ENCODE data around the gene DUT.

DUT gene

GRCh38 chr15:48371961-48372360 lies 40.7 kb downstream of the DUT start:
- FAIRE-seq = no peak

GRCh38 chr15:48373821-48374451 lies 42.7 kb downstream of the DUT start:
- no peak for FAIRE-seq

- FAIRE-seq = no peak
Measured at GRCh38 chr15:48374472-48374871, 43.2 kb downstream of the DUT start.

- FAIRE-seq = no peak
Measured at GRCh38 chr15:48375767-48376166, 44.5 kb downstream of the DUT start.

- FAIRE-seq = no peak
Measured at GRCh38 chr15:48380198-48380597, 49.0 kb downstream of the DUT start.

GRCh38 chr15:48381861-48382260 lies 50.6 kb downstream of the DUT start:
- no peak for FAIRE-seq

GRCh38 chr15:48383031-48383430 lies 51.8 kb downstream of the DUT start:
- no peak for FAIRE-seq

- FAIRE-seq = no peak
Measured at GRCh38 chr15:48384616-48385015, 53.4 kb downstream of the DUT start.

GRCh38 chr15:48385031-48385830 lies 54.0 kb downstream of the DUT start:
- FAIRE-seq = no peak

GRCh38 chr15:48388016-48388851 lies 57.0 kb downstream of the DUT start:
- no peak for FAIRE-seq

- no peak for FAIRE-seq
Measured at GRCh38 chr15:48388910-48389309, 57.7 kb downstream of the DUT start.

- no peak for FAIRE-seq
Measured at GRCh38 chr15:48389691-48390143, 58.5 kb downstream of the DUT start.

- FAIRE-seq = no peak
Measured at GRCh38 chr15:48391950-48392349, 60.7 kb downstream of the DUT start.

- FAIRE-seq = no peak
Measured at GRCh38 chr15:48392356-48392755, 61.1 kb downstream of the DUT start.
